HG03159 (cell line): ENCODE data around the gene ADAM20.
"Not testable (repeated sequence)": the region's sequence is repeated elsewhere in the genome, so short reads cannot be mapped to it uniquely, and the experiment has no call there.

ENCODE experiments used
- ATAC-seq: cut with Tn5 transposase; IDR thresholded peaks from one replicate; pipeline ENCODE4 v1.9.1; 2021; ENCODE audit warnings: mild to moderate bottlenecking, moderate library complexity; ENCODE audit not compliant: unreplicated experiment

ADAM20 gene

DNA sequence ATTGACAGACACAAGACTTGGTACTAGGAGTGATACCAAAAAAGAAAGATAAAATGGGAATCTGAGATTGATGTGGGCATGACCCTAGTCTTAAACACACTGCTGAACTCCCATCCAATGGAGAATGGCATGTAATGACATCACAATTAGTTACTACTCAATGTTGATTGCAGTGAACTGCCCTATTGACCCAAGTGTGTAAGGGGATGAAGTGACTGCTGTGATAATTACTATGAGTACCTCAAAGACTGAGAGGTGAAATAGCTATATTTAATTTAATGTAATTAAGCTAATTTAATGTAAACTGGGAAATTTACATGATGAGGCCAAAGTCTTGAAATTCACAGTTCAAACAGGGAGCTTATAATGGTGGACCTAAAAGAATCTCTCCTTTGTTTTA is at the start of gene ADAM20:
ADAM20 (minus strand) TSS at position 101 of the 400 bp plus-strand sequence. CDS start 10,247 bp downstream, outside the sequence.
- no peak for ATAC-seq

- ATAC-seq: no peak
Measured at GRCh38 chr14:70576891-70577290, 42.1 kb upstream of the ADAM20 start.

DNA sequence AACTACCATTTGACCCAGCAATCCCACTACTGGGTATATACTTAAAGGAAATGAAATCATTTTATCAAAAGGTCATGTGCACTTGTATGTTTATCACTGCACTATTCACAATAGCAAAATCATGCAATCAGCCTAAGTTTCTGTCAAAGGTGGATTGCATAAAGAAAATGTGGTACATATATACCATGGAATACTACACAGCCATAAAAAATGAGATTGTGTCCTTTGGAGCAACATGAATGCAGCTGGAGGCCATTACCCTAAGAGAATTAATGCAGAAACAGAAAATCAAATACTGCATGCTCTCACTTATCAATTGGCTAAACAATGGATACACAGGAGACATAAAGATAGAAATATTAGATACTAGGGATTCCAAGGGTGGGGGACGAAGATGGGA is 38.2 kb upstream of the ADAM20 start:
- no peak for ATAC-seq

DNA sequence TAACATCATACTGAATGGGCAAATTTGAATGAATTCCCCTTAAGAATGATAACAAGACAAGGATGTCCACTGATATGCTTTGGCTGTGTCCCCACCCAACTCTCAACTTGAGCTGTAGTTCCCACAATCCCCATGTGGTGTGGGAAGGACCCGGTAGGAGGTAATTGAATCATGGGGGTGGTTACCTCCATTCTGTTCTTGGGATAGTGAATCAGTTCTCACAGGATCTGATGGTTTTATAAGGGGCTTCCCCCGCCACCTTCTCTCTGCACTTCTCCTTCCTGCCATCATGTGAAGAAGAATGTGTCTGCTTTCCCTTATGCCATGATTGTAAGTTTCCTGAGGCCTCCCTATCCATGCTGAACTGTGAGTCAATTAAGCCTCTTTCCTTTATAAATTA is 36.3 kb upstream of the ADAM20 start:
- no peak for ATAC-seq

DNA sequence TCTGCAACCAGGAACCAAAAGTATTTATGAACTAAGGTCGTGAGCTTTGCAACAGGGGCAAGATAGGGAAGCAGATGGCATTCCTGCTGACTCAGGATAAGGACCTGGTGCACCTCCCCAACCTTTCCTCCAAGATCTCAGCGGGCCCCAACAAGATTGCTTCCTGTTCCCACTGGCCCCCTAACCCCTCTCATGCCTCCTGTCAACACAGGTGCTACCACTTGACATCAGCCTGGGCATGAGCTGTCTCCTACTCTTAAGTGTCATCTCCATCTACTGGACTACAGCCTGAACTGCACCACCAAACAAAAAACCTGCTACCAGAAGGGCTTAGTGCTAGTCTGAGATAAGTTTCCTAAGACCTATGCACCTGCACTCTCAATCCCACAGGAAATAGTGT is 33.0 kb upstream of the ADAM20 start:
- ATAC-seq: no peak

DNA sequence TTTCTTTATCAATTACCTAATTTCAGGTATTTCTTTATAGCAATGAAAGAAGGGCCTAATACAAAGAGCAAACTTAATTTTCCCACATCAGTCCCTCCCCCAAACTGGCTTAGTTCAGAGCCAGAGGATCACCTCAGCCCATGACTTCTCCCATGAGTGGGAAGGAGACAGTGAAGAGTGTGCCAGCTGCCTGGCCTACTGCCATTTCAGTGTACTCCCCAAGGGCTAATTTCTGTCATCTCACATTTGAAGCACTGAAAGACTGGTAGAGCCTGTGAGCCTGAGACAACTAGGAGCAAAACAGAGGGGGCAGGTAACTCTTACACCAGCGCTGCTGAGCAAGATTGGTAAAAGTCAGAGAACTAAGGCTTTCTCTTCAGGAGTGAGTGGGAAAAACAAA is 29.1 kb upstream of the ADAM20 start:
- ATAC-seq: no peak

GRCh38 chr14:70563417-70563816 is 28.6 kb upstream of the ADAM20 start:
- ATAC-seq: no peak

DNA sequence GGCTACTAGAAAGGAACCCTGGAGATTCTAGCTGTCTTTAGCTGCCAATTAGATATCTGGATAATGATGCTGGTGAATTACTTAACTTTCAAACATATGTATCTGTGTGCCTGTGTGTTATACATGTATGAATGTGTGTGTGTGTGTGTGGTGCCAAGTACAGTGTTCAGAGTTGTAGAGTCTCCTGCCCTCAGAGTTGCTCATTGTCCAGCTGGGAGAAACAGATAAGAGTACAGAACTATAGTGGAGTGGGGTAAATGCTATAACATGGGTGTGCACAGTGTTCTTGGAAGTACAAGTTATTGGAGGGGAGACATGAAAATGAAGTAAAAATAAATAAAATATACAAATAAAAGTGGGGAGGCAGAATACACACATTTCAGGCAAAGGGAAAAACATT is 23.6 kb upstream of the ADAM20 start:
- no peak for ATAC-seq

DNA sequence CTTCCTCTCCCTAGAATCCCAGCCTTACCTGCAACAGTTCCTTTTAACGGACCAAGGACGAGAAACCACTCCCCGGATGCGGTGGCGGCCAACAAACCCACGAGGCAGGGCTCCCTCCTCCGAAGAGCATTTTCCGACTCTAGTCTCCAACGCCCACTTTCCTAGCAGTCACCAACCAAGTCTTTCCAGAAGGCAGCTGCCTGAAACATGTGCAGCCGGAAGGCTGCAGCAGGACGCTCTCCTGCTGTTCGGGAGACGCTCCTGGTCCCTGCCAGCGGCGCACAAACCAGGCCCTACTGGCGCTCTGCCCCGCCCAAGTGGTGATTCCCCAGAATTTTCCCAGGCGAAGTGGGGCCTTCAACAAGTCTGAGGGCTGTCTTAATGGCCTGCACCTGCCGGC is 21.1 kb upstream of the ADAM20 start:
- ATAC-seq: no peak

DNA sequence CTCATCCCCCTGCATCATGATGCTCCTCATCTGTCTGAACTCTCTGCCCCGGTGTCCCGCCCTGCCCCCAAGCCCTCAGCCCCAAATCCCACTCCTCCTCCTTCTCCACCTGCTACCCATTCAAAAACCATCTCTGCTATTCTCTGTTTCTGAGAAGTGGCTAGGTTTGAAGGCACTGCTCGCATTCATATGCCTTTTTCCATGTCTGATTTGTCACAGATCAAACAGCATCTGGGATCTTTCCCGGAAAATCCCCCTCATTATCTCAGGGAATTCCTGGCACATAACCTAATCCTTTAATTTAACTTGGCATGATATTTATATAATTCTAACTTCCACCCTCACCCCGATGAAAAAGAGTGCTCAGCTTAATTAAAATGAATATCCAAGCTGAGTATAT is 3.3 kb upstream of the ADAM20 start:
- ATAC-seq: no peak

- no peak for ATAC-seq
Measured at GRCh38 chr14:70536830-70537229, 2.0 kb upstream of the ADAM20 start.

DNA sequence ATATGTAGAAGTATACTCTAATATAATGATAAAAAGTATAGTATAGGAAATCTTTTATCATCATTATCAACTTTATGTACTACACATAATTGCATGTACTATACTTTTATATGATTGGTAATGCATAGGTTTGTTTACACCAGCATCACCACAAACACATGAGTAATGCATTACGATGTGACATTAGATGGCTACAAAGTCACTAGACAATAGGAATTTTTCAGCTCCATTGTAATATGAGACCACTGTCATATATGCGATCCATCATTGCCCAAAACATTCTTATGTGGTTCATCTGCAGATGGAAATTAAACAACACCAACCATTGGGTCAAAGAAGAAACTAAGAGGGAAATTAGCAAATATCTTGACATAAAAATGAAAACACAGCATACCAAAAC is 4.4 kb downstream of the ADAM20 start:
- no peak for ATAC-seq

DNA sequence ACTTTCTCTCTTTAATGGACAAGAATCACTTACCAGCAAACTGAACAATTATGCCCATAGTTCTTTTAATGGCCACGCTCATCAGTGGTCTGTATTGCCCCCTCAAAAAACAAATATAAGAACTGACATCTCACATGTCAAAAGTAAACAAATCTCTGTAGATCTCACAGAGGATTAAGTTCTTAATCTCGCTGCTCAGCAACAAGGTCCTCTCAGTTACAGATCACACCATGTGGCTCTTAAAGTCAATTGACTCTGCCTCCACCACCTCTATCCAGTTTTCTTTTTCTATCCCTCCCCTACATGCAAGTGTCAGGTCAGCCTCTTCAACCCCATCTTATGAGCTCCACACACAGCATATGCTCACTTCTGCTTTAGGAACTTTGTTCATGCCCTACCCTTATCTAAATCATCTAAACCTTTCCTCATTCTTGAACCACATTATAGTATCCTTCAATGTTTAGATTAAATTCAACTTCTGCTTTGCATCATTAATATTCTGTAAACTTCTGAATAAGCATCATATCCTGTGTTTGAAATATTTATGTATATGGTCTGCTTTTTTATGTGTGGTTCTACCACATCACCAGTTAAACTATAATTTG is 7.2 kb downstream of the ADAM20 start:
- ATAC-seq: no peak

DNA sequence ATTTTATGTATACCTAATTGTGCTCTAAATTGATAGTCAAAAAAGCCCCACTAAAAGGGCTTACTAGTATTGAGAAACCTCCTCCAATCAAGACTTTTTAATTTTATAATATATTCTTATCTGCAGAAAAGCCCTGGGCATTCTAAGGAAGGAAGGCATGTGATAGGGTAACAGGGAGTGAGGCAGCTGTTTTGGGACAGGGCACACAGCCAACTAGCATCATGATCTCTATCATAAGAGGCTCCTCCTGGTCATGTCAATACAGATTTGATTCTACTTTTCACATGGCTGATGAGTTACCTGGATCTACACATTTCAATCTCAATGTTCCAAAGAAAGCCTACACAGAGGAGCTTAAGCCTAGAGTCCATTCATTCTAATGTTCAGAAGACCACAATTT is 9.1 kb downstream of the ADAM20 start:
- ATAC-seq: no peak

GRCh38 chr14:70515811-70516210 is 19.0 kb downstream of the ADAM20 start:
- ATAC-seq: no peak

DNA sequence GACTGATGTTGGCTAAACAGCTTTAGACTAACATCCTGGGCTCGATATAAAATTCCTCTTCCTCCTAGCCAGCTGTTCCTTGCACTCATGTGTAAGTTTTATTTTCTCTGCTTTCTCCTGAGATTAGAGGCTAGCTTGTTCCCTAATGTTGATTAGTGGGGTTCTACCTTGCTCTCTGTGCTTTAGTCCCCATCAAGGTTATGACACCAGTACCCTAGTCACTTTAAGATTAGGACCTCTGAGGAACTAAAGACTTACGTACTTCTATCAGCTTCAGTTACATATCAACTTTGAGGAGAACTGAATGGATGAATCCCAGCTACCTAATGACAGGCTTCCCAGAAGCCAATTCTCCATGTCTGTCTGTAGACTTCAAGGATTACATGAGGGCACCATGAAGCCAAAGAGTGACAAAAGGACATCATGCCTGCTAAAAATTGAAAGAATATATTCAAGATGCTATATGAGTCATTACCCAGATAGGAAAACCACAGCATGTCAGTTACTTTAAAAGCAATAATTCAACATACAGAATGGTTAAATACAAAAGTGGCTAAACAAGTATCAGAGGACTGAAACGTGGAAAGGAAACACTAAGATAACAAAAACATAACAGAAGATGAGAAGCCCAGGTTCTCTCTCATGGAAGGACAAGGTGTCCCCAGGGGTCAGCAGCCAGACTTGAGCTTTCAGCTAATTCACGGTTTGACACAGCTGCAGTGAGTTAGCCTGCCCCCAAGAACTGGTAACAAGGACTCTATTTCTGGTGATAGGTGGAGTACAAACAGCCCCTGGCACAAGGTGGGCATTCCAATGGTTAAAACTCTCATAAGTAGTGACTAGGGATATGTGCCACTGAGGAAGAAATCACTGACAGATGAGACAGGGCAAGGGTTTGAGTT is 20.4 kb downstream of the ADAM20 start:
- ATAC-seq: no peak

DNA sequence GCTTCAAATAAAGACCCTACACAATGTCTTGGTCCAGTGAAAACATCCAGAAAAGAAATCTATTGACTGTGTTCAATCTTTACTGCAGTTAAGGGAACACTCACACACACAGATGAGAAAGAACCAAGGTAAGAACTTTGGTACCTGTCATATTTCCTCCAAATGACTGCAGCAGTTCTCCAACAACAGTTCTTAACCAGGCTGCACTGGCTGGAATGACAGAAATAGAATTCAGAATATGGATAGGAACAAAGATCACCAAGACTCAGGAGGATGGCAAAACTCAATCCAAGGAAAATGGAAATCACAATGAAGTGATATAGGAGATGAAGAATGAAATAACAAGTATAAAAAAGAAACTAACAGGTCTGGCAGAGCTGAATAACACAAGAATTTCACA is 36.6 kb downstream of the ADAM20 start:
- ATAC-seq: no peak

GRCh38 chr14:70489579-70490200 is 45.1 kb downstream of the ADAM20 start:
- no peak for ATAC-seq

- ATAC-seq: not testable (repeated sequence)
Measured at GRCh38 chr14:70477356-70478105, 57.3 kb downstream of the ADAM20 start.

DNA sequence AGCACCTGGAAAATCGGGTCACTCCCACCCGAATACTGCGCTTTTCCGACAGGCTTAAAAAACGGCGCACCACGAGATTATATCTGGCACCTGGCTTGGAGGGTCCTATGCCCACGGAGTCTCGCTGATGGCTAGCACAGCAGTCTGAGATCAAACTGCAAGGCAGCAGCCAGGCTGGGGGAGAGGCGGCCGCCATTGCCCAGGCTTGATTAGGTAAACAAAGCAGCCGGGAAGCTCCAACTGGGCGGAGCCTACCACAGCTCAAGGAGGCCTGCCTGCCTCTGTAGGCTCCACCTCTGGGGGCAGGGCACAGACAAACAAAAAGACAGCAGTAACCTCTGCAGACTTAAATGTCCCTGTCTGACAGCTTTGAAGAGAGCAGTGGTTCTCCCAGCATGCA is 59.3 kb downstream of the ADAM20 start:
- not testable (repeated sequence) for ATAC-seq

GRCh38 chr14:70473825-70474224 is 61.0 kb downstream of the ADAM20 start:
- no peak for ATAC-seq
